Ovary (tissue), 3 donors: ENCODE results near the gene TP53TG3D.
"Not testable (repeated sequence)": the region's sequence is repeated elsewhere in the genome, so short reads cannot be mapped to it uniquely, and the experiment has no call there.

Experiments used
- EP300 ChIP-seq: sonication (generic); formaldehyde crosslinking; IDR thresholded peaks from one replicate; pipeline ENCODE4 v1.6.1; 2017; ENCODE audit warnings: antibody characterized with exemption
- POLR2A ChIP-seq: fragments of 450-650 bp; IDR thresholded peaks from one replicate; pipeline ENCODE4 v1.6.1; 2017; ENCODE audit warnings: antibody characterized with exemption, mild to moderate bottlenecking, moderate library complexity
- TF ChIP-seq, protein P1 (sequence below), 3 donors: fragments of 450-650 bp in 2 of 3; fragments of 200-600 bp in 1 of 3; IDR thresholded peaks; one replicate each; pipeline versions ENCODE4 v1.5.1 to v1.8.0; 2016 to 2022; ENCODE audit warnings: antibody characterized with exemption in 3 of 3, mild to moderate bottlenecking in 1 of 3
- donor health status: DM: no; HTN: no; CAD: no.

DNA sequence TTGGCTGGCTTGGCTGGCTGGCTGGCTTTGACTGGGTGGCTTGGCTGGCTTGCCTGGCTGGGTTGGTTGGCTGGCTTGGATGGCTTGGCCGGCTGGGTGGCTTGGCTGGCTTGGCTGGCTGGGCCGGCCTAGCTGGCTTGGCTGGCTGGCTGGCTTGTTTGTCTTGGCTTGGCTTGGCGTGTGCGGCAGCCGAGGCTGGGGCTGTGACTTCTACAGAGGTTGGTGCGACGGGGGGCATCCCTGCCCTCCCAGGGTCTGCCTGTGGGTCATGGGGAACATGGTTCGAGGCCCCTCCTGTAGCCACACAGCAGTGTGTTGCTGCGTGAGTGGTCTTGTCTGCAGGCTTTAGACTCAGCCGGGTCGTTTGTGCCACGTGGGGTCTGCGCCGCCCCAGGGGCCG lies 33.1 kb downstream of the TP53TG3D start:
- TF ChIP-seq, protein P1, sequence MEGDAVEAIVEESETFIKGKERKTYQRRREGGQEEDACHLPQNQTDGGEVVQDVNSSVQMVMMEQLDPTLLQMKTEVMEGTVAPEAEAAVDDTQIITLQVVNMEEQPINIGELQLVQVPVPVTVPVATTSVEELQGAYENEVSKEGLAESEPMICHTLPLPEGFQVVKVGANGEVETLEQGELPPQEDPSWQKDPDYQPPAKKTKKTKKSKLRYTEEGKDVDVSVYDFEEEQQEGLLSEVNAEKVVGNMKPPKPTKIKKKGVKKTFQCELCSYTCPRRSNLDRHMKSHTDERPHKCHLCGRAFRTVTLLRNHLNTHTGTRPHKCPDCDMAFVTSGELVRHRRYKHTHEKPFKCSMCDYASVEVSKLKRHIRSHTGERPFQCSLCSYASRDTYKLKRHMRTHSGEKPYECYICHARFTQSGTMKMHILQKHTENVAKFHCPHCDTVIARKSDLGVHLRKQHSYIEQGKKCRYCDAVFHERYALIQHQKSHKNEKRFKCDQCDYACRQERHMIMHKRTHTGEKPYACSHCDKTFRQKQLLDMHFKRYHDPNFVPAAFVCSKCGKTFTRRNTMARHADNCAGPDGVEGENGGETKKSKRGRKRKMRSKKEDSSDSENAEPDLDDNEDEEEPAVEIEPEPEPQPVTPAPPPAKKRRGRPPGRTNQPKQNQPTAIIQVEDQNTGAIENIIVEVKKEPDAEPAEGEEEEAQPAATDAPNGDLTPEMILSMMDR (IDR thresholded peaks at IDR 0.05), result not testable (repeated sequence)
- TF ChIP-seq EP300, POLR2A: not testable (repeated sequence)
